ENCODE results near the gene CCDC47.

Gene CCDC47

GRCh38 chr17:63697341-63698286 lies 75.8 kb downstream of the CCDC47 start:
- DNase-seq: peak; percentile 79

- peak; percentile 27 for DNase-seq
These were observed 76.9 kb downstream of the CCDC47 start for GRCh38 chr17:63696381-63696961.

GRCh38 chr17:63695889-63696288 lies 77.5 kb downstream of the CCDC47 start:
- no peak for DNase-seq

All from activated naive CD4-positive, alpha-beta T cell treated with Interleukin-2 at 50 U/mL for 16 hours (primary cell).